Measurements from ENCODE around the gene CFAP54. TPM values are rescaled to one million over a fixed set of nuclear protein-coding genes. Genes with fewer than 3 reads are reported as not detected.

The CFAP54 gene
- total and polyA plus RNA-seq, 2 of the 4 experiments (the other 2 are of a cell fraction): 0.18 to 0.41 TPM

GRCh38 chr12:96522690-96523089 lies 33.3 kb downstream of the CFAP54 start:
- Histone ChIP-seq H2BK120ac (ENCODE audit: low read depth, low read length) (no peak overlapping the region), H3K18ac (ENCODE audit: low read depth, low read length) (no peak overlapping the region), H3K4me2 (ENCODE audit: low read depth, low read length) (no peak overlapping the region), H2BK20ac (ENCODE audit: low read depth, low read length) (no peak overlapping the region), H4K5ac (ENCODE audit: low read depth, low read length) (no peak overlapping the region), H2BK15ac (ENCODE audit: low read depth, low read length) (no peak overlapping the region), H3K9ac (ENCODE audit: low read depth, low read length) (no peak overlapping the region), H2AK9ac (replicated peaks; ENCODE audit: low read depth, low read length, poor library complexity) (no peak overlapping the region), H2AK5ac (ENCODE audit: low read depth, low read length) (no peak overlapping the region), H4K20me1 (ENCODE audit: insufficient read depth, low read length) (no peaks in the 10 kb centered on the region), H4K8ac (ENCODE audit: low read depth in 2 of 2, low read length in 2 of 2) (no peak overlapping the region), H3K27me3 (ENCODE audit: control insufficient read depth, insufficient read depth, low read length) (no peaks in the 10 kb centered on the region), H3K14ac (replicated peaks; ENCODE audit: low read depth, low read length) (no peak overlapping the region), H3K4ac (ENCODE audit: low read depth, low read length) (no peak overlapping the region), H3K79me1 (ENCODE audit: low read depth in 1 of 2, low read length in 2 of 2) (no peaks in the 10 kb centered on the region), H2AFZ (replicated peaks; ENCODE audit: low read length, poor library complexity) (no peak overlapping the region), H2BK5ac (ENCODE audit: low read depth, low read length, poor library complexity, severe bottlenecking) (no peak overlapping the region), H4K91ac (ENCODE audit: insufficient read depth, low read depth, low read length) (no peak overlapping the region), H3K23ac (ENCODE audit: low read depth, low read length) (no peak overlapping the region), H3K9me3 (ENCODE audit: control insufficient read depth, insufficient read depth, low read length) (no peaks in the 10 kb centered on the region), H3K9me1 (ENCODE audit: insufficient read depth, low read length) (no peaks in the 10 kb centered on the region), H3K27ac (ENCODE audit: insufficient read depth, low read length) (no peak overlapping the region), H3K56ac (ENCODE audit: extremely low read depth, insufficient read depth, low read length) (no peak overlapping the region), H3K36me3 (ENCODE audit: control insufficient read depth, insufficient read depth, low read length) (no peaks in the 10 kb centered on the region), H3K4me3 (ENCODE audit: insufficient read depth, low read depth, low read length) (no peak overlapping the region), H3K4me1 (ENCODE audit: control insufficient read depth, insufficient read depth, low read length) (peaks cover 2% of the 10 kb centered on the region; the same call in 1 of the 2 replicates)
- ChIA-PET POLR2A (ENCODE audit: unreplicated experiment) (no interaction called here), CTCF (interaction anchor here (0.7 to 1.0 kb wide), 2 partner anchors 121 to 570 kb away, joined by 3 to 4 read pairs; no protein-coding TSS in a partner anchor)
- no peak for ATAC-seq (ENCODE audit: low read depth)
- WGBS, 2 experiments (ENCODE audit: extremely low coverage in 2 of 2, insufficient read length in 1 of 2): no CpG with 5 or more reads among the region's 3 CpGs
- intact Hi-C loops (cut with micrococcal nuclease) (no loop called here), in situ Hi-C loops (cut with MboI; ENCODE audit: low sequenced_read_pairs) (no loop called here), dilution Hi-C loops (cut with HindIII; ENCODE audit: low sequenced_read_pairs, unreplicated experiment) (no loop called here)
- TF ChIP-seq BHLHE40 (IDR thresholded peaks at IDR 0.05; ENCODE audit: low read depth, low read length): no peak
- no TSS peak for BruUV-seq (replicated peaks)
- DNase-seq: no peak

Measured in IMR-90 (cell line).